Measurements from ENCODE around the gene DENND2A. TPM values are rescaled to one million over a fixed set of nuclear protein-coding genes. Genes with fewer than 3 reads are reported as not detected.
"Not testable (repeated sequence)": the region's sequence is repeated elsewhere in the genome, so short reads cannot be mapped to it uniquely, and the experiment has no call there.

DENND2A gene
- polyA plus RNA-seq, 3 donors: not detected

GRCh38 chr7:140670343-140670935, 29.8 kb upstream of the DENND2A start:
- Histone ChIP-seq H3K79me2 (ENCODE audit: insufficient read depth, low read length) (peaks cover 7% of the 10 kb centered on the region), H2AFZ (ENCODE audit: insufficient read depth, low read depth, low read length, poor library complexity, severe bottlenecking) (no peak overlapping the region), H3K9me3 (replicated peaks in 1 of 2; ENCODE audit: control insufficient read depth in 1 of 2, insufficient read depth in 1 of 2, low read length in 2 of 2) (no peaks in the 10 kb centered on the region), H3K36me3 (replicated peaks in 1 of 2; ENCODE audit: control insufficient read depth in 1 of 2, insufficient read depth in 2 of 2, low read length in 2 of 2) (no peaks in the 10 kb centered on the region), H3K4me3 (replicated peaks in 1 of 3; ENCODE audit: low read depth in 2 of 3, low read length in 3 of 3) (no peak overlapping the region), H3K27me3 (ENCODE audit: control insufficient read depth in 2 of 2, insufficient read depth in 2 of 2, low read length in 2 of 2) (no peaks in the 10 kb centered on the region), H4K20me1 (ENCODE audit: insufficient read depth, low read length) (no peaks in the 10 kb centered on the region), H3K9ac (ENCODE audit: insufficient read depth, low read length, poor library complexity, severe bottlenecking) (no peak overlapping the region), H3K4me1 (ENCODE audit: control insufficient read depth in 1 of 2, insufficient read depth in 2 of 2, low read length in 2 of 2) (peaks cover 27 to 35% of the 10 kb centered on the region in 2 donors), H3K4me2 (replicated peaks; ENCODE audit: extremely low read depth, low read length, poor library complexity, severe bottlenecking) (no peak overlapping the region), H3K27ac (ENCODE audit: low read depth in 1 of 2, low read length in 2 of 2) (no peak overlapping the region)
- Mint-ChIP-seq H3K4me1 (peaks cover 26% of the 10 kb centered on the region), H3K36me3 (no peaks in the 10 kb centered on the region), H3K4me3 (no peak overlapping the region), H3K27me3 (ENCODE audit: low read depth in 3 of 3) (peaks cover 2 to 5% (median 3%) of the 10 kb centered on the region in 3 donors), H3K9me3 (peaks cover 0 to 4% (median 0%) of the 10 kb centered on the region in 7 donors), H3K27ac (no peak overlapping the region)
- WGBS (ENCODE audit: insufficient coverage): 90% methylated on average over 2 of the region's 4 CpGs
- no peak for DNase-seq
- intact Hi-C loops (cut with micrococcal nuclease): no loop called here
- TF ChIP-seq CTCF (IDR thresholded peaks at IDR 0.05): no peak

- H3K27ac ChIP-seq (ENCODE audit: low read depth in 1 of 2, low read length in 2 of 2); H3K4me3 Mint-ChIP-seq; DNase-seq; H2AFZ ChIP-seq (ENCODE audit: insufficient read depth, low read depth, low read length, poor library complexity, severe bottlenecking); H3K4me3 ChIP-seq (replicated peaks in 1 of 3; ENCODE audit: low read depth in 2 of 3, low read length in 3 of 3); H3K4me2 ChIP-seq (replicated peaks; ENCODE audit: extremely low read depth, low read length, poor library complexity, severe bottlenecking); H3K36me3 Mint-ChIP-seq; H3K27me3 ChIP-seq (ENCODE audit: control insufficient read depth in 2 of 2, insufficient read depth in 2 of 2, low read length in 2 of 2); H3K36me3 ChIP-seq (replicated peaks in 1 of 2; ENCODE audit: control insufficient read depth in 1 of 2, insufficient read depth in 2 of 2, low read length in 2 of 2); H3K27ac Mint-ChIP-seq; H3K27me3 Mint-ChIP-seq (ENCODE audit: low read depth in 3 of 3); intact Hi-C loops (cut with micrococcal nuclease); H4K20me1 ChIP-seq (ENCODE audit: insufficient read depth, low read length); H3K9me3 Mint-ChIP-seq; H3K9me3 ChIP-seq (replicated peaks in 1 of 2; ENCODE audit: control insufficient read depth in 1 of 2, insufficient read depth in 1 of 2, low read length in 2 of 2); H3K9ac ChIP-seq (ENCODE audit: insufficient read depth, low read length, poor library complexity, severe bottlenecking); H3K79me2 ChIP-seq (ENCODE audit: insufficient read depth, low read length): not testable (repeated sequence)
- 98% methylated on average over 6 of the region's 10 CpGs for WGBS (ENCODE audit: insufficient coverage)
- H3K4me1 ChIP-seq (ENCODE audit: control insufficient read depth in 1 of 2, insufficient read depth in 2 of 2, low read length in 2 of 2): peaks cover 21 to 29% of the 10 kb centered on the region in 2 donors
- peaks cover 21% of the 10 kb centered on the region for H3K4me1 Mint-ChIP-seq
Measured at GRCh38 chr7:140669862-140670261, 29.2 kb upstream of the DENND2A start.

Data from CD14-positive monocyte (primary cell).